ENCODE results near the gene RABAC1.

GRCh38 chr19:41960973-41961372 lies 1.9 kb upstream of the RABAC1 start:
- TF ChIP-seq CTCF (IDR thresholded peaks at IDR 0.05; ENCODE audit: insufficient read depth, low read depth, low read length) (no peak), EZH2 (IDR thresholded peaks at IDR 0.05; ENCODE audit: insufficient read depth, low read length) (no peak)
